C4-2B (cell line): Measurements from ENCODE around the gene SLC51A.

ENCODE experiments used
- ZFX ChIP-seq: fragments of 450-650 bp; IDR thresholded peaks from 2 replicates; pipeline ENCODE4 v1.6.1; 2017
- TF ChIP-seq, protein P1 (sequence below): fragments of 450-650 bp; conservative IDR thresholded peaks from 2 replicates; pipeline ENCODE4 v1.5.1; 2017; ENCODE audit warnings: mild to moderate bottlenecking

DNA sequence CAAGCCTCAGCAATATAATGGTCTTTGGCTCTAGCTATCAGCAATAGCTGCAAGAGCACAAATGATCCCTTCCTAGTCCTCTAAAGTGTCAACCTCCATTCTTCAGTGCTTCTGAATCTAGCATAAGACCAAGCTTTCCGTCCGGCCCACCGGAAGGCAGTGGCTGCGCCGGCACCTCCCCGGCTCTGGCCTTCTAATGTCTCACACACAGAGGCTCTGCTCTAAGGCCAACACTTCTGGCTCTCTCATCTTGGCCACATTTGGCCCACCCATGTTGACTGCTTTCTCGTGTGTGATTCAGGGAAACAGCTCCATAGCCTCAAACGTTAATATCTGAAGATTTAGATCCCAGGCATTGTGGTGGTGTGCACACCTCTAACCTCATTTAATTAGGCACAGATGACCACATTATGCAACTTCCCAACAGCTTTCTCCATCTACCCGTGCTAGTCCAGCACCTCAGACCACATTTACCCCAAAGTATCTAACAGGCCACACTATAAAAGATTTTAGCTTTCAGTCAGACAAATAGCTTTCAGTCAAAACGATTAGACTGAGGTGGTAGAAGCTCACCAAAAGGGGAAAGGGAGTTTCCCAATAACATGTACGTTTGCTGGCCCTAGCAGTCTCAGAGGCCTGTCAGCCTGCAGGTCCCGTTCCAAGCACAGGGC is 19.3 kb downstream of the SLC51A start:
- TF ChIP-seq, protein P1, sequence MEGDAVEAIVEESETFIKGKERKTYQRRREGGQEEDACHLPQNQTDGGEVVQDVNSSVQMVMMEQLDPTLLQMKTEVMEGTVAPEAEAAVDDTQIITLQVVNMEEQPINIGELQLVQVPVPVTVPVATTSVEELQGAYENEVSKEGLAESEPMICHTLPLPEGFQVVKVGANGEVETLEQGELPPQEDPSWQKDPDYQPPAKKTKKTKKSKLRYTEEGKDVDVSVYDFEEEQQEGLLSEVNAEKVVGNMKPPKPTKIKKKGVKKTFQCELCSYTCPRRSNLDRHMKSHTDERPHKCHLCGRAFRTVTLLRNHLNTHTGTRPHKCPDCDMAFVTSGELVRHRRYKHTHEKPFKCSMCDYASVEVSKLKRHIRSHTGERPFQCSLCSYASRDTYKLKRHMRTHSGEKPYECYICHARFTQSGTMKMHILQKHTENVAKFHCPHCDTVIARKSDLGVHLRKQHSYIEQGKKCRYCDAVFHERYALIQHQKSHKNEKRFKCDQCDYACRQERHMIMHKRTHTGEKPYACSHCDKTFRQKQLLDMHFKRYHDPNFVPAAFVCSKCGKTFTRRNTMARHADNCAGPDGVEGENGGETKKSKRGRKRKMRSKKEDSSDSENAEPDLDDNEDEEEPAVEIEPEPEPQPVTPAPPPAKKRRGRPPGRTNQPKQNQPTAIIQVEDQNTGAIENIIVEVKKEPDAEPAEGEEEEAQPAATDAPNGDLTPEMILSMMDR, result no peak
- no peak for TF ChIP-seq ZFX
